Jurkat, Clone E6-1 (cell line): ENCODE measurements around the gene PABPN1L.
"Not testable (repeated sequence)": the region's sequence is repeated elsewhere in the genome, so short reads cannot be mapped to it uniquely, and the experiment has no call there.

Experiments
- DNase-seq: peaks from one replicate; pipeline ENCODE4 v3.0.0-alpha.2; 2011; ENCODE audit warnings: low read depth, low spot score
- H3K4me3 ChIP-seq: 2 replicates; pipeline ENCODE4 v1.5.1; 2011; ENCODE audit warnings: mild to moderate bottlenecking, low read length, control low read depth, moderate library complexity

Gene PABPN1L

DNA sequence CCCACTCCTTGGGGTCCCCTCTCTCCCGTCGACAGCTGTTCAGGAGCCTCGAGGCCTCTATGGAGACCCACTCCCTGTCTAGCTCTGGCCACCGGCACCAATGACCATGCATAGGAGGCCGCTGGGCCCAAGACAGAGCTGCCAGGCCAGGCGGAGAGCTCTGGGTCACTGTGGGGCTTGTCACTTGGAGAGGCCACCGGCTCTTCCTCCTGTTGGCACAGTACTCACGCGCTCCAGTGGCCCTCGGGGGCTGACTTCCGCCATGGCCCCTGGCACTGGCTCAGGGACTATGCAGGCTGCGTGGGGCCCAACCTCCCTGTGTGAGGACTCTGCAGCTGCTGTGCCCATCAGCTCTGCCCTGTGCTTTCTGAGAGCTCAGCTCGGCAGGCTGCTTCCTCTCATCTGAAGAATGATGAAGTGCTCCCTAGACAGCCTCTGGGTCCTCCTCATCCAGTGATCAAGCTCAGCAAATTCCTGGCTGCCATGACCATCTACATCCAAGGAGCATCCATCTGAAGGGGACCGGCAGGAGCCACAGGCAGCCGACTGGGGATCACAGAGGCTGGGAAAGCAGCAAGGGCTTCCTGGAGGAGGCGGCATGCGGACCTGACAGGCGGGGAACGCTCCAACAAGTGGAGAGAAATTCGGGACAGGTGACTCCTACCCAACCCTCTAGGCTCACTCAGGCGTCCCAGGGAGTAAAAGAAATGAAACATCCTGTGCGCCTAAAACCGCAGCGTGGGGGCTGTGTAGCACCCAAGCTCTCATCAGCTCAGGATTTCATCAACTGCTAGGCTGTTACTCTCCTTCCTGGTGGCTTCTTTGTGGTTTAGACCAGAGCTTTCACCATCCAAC is 26.5 kb downstream of the PABPN1L start:
- no peak for DNase-seq

DNA sequence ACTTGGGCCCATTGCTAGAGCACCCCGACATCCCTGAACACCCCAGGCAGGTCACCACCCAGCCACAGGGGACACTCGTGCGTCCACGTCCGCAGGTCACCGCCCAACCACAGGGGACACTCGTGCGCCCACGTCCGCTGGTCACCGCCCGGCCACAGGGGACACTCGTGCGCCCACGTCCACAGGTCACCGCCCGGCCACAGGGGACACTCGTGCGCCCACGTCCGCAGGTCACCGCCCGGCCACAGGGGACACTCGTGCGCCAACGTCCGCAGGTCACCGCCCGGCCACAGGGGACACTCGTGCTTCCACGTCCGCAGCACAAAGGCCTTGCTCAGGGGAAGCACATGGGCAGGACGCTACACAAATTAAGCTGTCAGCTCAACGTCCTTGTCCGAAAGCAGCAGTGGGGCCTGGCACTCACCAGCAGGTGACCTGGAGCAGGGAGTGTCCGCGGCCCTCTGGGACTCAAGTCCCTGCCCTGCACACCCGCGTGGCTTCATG is 27.4 kb downstream of the PABPN1L start:
- no peak for DNase-seq
- H3K4me3 ChIP-seq, result no peak overlapping the region

More for the DNA sequence above, 26.5 kb downstream of the PABPN1L start:
- no peak overlapping the region for H3K4me3 ChIP-seq

DNA sequence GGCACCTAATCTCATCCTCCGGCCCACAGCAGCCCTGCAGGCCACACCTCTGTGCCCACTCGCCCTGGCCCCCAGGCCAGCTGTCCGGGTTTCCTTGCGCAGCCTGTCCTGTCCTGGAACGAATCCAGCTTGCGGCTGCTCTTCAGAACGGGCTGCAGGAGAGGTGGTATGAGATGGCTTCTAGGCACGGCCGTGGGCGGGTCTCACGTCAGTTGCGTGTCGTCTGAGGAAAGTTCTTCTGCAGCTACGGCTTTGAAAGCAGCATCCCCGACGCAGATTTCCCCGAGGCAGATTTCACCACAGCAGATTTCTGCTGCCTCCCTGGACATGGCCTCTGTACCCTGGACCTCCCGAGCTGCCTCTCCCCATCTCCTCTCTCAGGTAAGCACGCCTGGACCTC is 27.9 kb downstream of the PABPN1L start:
- no peak overlapping the region for H3K4me3 ChIP-seq
- DNase-seq, result no peak

DNA sequence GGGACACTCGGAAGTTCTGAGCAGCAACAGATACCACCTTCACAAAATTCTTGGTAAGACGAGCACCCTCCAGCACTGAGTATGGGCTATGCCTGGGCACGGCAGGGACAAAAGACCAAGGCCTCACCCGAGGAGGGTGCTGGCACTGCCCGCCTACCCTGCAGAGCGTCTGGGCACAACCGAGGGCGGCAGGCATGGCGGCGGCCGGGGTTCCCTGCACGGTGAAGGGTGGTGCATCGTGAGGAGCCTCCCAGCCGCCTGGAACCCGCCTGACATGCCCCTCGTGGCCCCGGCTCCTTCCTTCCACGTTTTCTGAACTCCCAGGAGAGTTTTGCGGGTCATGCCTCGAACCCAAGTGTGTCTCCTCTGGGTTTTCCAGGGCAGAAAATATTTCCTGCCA is 28.7 kb downstream of the PABPN1L start:
- no peak for DNase-seq
- H3K4me3 ChIP-seq, result no peak overlapping the region

DNA sequence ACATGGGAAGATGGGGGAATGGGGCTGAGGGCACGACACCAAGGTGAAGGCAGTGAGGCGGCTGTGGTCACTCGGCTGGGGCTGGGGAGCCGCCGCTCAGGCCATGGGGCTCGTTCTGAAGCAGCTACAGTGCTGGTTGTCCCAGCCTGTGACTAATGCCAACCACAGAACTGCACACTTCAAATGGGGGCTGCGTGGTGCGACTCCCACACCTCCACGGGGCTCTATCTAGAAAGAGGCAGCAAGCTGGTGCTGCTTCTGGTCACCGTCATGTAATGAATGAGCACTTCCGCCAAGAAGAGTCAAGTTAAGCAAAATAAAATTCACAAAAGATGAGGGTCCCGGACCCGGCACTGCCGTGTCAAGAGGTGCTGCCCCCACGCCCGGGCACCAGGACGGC is 29.7 kb downstream of the PABPN1L start:
- no peak for DNase-seq
- no peak overlapping the region for H3K4me3 ChIP-seq

DNA sequence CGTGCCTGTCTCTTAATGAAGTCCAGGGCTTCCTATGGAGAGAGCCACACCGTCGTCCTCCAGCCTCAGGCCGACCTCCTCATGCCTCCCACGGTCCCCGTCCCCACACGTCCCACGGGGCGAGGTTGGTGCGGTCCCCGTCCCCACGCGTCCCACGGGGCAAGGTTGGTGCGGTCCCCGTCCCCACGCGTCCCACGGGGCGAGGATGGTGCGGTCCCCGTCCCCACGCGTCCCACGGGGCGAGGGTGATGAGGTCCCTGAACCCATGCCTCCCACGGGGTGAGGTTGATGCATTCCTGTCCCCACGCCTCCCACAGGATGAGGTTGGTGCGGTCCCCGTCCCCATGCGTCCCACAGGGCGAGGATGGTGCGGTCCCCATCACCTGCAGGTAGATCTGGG is 30.6 kb downstream of the PABPN1L start:
- H3K4me3 ChIP-seq, result no peak overlapping the region
- DNase-seq, result no peak

DNA sequence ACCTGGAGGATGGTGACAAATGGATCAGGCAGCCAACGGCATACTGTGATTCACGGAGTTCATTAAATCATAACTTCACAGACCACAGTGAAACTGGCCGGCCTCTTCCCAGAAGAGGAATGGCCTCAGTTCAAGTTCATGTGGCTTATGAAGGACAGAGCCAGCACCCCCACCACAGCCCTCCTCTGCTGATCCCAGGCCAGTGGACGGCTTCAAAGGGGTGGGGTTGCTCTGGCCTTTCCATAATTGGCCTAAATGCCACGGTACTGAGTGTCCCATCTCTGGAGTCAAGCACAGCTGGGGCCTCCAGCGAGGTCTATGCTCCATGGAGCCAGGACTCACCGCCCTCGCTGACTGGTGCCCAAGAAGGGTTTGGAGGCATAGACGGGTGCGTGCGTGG is 31.1 kb downstream of the PABPN1L start:
- no peak overlapping the region for H3K4me3 ChIP-seq
- DNase-seq, result no peak

DNA sequence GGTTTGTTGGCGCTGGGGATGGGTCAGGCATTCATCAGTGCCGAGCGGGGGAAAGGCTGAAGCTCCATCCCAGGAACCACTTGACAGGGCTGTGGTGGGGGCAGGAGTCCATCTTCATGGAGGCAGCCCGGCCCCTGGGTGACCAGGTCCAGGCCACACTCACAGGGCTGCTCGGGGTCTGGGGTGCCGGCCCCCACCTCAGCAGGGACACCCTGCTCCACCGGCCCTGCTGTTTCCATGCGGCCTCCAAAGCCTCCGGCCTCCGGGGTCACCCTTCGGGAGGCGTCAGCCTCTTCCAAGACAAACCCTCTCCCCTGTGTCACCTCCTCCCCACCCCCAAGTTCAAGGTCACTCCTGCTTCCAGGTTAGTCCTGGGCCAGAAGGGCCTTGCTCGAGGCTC is 31.8 kb downstream of the PABPN1L start:
- no peak for DNase-seq
- no peak overlapping the region for H3K4me3 ChIP-seq

DNA sequence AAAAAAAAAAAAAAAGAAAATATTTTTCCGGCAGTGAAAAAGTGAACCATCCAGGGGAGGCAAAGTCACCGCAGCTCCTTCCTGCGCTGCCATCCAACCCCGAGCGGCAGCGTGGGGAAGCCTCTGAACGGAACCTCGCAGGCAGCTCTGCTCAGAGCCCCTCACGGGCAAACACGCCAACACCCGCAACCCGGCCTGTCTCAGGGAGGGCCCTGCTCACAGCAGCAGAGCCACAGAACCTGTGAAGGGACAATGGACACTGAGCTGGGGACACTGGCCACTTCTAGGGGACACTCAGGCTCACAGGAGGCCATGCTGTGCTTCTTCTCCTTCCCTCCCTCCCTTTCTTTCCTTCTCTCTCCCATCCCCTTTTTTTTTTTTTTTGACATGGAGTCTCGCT is 33.4 kb downstream of the PABPN1L start:
- DNase-seq, result no peak
- no peak overlapping the region for H3K4me3 ChIP-seq

DNA sequence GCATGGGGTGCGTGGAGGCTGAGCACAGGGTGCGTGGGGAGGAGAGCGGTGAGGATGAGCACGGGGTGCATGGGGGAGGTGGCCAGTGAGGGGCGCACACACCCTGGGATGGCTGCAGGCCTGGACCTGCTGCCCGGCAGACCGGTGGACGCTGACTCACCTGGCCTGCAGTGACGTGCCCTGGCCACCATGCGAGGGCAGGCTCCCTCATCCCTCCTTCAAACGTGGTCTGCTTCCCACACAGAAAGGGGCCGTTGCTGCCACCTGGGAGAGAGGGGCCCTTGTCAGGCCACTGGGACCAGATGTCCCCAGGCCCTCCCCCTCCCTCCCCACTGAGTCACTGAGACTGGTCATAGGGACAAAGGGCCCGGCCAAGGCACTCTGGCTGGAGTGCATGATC is 34.6 kb downstream of the PABPN1L start:
- no peak for DNase-seq
- no peak overlapping the region for H3K4me3 ChIP-seq

DNA sequence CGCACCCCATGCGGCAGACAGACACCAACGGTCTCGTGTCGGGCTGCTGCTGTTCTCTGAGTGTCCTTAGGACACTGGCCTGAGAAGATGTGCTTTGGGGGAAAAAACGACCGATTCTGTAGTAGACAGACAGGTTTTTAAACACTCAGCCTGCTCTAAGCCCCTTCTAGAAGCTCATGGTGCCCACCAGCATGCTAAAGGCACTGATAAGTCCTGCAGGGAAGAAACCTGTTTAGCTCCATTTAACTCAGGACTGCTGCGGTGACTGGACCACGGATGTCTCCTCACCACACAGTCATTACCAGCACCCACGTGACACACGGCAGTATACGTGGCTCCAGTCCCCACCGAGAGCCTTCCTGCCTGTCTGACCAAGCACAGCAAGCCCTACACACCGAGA is 35.7 kb downstream of the PABPN1L start:
- no peak overlapping the region for H3K4me3 ChIP-seq
- DNase-seq, result no peak

DNA sequence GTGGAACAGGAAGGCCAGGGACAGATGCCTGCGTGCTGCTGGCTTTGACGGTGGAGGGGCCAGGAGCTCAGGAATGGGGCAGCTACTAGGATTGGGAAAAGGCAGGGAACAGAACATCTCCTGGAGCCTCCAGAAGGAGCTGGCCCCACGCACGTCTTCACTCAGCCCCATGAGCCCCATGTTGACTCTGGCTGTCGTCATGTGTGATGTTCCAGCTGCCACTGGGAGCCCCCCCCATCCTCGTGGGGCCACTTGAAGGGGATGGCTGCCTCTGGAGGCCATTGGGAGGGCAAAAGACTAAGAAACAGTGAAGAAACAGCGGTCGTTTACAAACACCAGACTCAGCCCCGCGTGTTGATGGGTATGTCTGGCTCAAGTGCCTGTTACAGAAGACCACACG is 36.2 kb downstream of the PABPN1L start:
- no peak overlapping the region for H3K4me3 ChIP-seq
- DNase-seq, result no peak

DNA sequence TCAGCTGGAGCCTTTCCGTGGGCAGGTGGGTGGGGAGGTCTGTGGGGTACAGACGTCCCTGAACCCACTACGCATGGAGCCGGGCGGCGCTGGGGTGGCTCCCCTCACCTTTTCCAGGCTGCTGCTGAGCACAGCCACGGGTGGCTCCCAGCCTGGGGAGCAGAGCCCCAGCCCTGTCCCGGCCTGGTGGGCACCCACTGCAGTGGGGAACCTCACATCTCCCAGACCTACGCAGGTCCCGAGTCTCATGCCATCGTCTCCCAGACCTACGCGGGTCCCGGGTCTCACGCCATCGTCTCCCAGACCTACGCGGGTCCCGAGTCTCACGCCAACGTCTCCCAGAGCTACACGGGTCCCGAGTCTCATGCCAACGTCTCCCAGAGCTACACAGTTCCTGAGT is 37.7 kb downstream of the PABPN1L start:
- no peak overlapping the region for H3K4me3 ChIP-seq

DNA sequence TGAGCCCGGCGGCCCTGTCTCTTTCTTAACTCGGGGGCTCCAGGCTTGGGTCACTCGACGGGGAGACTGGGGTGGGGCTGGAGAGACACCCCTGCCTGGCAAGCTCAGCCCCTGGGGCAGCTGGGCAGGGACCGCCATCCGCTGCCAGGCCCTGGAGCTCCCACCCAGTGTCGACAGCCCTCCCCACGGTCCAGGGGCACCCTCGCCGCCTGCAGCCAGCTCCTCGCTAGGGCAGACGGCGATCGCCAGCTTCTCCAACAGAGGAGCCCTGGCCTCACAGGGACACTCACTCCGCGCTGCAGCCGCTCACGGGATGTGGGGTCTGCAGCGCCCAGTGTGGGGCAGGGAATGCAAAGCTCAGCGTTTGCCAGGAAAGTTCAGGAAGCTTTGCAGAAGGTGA is 38.7 kb downstream of the PABPN1L start:
- no peak overlapping the region for H3K4me3 ChIP-seq
- no peak for DNase-seq

More for the DNA sequence above, 37.7 kb downstream of the PABPN1L start:
- no peak for DNase-seq

DNA sequence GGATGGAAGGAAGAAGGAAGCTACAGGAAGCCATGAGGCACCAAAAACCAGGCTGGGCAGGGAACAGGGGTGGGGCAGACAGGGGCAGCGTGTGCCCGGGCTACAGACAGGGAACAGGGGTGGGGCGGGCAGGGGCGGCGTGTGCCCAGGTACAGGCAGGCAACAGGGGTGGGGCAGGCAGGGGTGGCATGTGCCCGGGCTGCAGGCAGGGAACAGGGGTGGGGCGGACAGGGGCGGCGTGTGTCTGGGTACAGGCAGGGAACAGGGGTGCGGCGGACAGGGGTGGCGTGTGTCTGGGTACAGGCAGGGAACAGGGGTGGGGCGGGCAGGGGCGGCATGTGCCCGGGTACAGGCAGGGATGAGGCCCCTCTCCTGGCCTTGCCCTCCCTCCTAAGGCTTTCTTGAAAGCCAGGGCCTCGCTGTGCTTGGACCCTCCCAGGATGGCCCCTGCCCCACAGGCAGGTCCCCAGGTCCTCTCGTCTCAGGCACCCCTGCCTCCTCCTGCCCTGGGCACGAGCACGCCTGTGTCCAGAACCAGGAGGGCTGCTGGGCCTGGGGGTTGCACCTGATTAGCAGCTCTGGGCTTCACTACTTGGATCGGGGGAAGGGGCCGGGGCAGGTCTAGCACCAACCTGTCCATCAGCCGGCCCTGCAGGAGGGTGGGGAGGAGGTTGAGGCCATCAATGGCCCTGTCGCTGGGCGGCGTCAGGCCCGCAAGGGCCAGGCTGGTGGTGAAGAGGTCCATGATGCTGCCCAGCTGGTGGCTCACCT is 40.2 kb downstream of the PABPN1L start:
- H3K4me3 ChIP-seq, result no peak overlapping the region
- no peak for DNase-seq

DNA sequence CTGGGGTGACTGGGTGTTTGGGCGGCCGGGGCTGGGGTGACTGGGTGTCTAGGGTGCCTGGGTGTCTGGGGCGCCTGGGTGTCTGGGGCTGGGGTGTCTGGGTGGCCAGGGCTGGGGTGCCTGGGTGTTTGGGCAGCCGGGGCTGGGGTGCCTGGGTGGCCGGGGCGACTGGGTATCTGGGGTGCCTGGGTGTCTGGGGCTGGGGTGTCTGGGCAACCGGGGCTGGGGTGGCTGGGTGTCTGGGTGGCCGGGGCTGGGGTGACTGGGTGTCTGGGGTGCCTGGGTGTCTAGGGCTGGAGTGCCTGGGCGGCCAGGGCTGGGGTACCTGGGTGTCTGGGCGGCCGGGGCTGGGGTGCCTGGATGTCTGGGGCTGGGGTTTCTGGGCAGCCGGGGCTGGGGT is 41.3 kb downstream of the PABPN1L start:
- DNase-seq, result no peak
- no peak overlapping the region for H3K4me3 ChIP-seq

DNA sequence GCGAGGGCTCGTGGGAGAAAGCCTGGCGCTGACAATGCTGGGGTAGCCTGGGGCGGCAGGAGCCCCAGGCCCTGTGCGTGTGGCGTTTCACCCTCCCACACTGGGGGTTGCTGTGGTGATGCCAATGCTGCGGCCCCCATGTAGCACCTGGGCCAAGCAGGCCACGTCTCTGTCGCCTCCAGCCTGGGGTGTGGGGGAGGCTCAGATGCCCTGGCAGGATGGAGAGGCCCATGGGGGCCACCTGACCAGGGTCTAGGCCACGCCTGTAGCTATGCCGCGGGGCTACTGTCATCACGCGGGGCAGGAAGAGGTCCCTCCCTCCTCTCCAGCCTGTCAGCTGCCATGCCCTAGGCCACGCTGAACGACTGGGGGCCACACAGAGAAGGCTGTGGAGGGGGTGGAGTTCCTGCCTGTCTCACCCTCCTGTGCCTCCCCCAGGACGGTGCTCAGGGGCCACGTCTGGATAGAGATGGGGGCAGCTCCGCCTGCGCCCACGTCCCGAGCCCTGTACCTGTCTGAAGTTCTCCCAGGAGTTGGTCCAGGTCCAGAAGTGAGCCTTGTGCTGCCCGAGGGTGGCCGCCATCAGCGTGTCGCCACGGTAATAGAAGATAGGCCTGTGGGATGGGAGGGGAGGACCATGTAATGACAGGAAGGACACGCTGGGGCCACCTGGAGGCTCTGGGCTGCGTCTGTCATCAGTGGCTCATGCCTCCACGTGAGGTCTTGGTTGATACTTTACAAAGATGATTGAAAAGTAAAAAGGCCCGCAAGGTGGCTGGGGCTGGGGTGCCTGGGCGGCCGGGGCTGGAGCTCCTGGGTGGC is 42.0 kb downstream of the PABPN1L start:
- DNase-seq, result no peak

DNA sequence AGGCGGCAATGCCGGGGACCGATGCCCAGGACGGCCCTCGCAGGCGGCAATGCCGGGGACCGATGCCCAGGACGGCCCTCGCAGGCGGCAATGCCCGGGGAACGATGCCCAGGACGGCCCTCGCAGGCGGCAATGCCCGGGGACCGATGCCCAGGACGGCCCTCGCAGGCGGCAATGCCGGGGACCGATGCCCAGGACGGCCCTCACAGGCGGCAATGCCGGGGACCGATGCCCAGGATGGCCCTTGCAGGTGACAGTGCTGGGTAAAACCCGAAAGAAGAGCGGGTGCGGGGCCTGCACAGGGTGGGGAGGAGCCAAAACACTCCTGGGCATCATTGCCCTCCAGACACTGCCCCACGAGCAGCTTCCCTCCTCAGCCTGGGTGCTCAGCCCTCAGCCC is 42.8 kb downstream of the PABPN1L start:
- DNase-seq, H3K4me3 ChIP-seq: not testable (repeated sequence)

More for the DNA sequence above, 42.0 kb downstream of the PABPN1L start:
- no peak overlapping the region for H3K4me3 ChIP-seq

DNA sequence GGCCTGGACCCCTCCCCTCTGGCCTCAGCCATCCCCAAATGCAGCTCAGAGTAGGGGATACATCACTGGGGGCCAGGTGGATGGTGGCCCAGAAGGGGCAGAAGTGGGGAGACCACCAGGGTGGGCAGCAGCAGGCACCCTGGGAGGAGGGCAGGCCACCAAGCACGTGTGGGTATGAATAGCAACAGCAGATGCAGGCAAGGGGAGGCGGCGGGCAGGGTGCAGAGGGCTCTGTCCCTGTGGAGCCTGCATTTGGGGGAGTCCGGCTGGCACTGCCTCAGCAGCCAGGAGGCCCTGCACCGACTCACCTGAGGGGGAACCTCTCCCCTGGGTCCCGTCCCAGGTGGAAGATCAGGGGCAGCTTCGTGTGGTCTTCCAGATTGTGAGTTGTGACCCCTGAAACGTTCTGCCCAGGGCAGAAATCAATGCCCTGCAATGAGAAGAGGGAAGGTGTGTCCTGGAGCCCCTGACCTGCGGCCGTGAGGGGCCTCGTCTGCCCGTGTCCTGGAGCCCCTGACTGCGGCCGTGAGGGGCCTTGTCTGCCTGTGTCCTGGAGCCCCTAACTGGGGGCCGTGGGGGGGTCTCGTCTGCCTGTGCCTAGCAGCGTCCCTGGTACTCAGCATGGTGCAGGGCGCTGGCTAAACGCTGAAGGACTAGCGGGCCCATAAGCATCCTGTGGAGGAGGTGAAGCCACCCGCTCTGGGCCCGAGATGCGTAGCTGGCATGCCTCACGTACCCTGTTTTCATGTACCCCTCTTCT is 44.0 kb downstream of the PABPN1L start:
- H3K4me3 ChIP-seq, result no peak overlapping the region
- DNase-seq, result no peak
